Measurements from ENCODE around the gene PTBP2.

PTBP2 gene

DNA sequence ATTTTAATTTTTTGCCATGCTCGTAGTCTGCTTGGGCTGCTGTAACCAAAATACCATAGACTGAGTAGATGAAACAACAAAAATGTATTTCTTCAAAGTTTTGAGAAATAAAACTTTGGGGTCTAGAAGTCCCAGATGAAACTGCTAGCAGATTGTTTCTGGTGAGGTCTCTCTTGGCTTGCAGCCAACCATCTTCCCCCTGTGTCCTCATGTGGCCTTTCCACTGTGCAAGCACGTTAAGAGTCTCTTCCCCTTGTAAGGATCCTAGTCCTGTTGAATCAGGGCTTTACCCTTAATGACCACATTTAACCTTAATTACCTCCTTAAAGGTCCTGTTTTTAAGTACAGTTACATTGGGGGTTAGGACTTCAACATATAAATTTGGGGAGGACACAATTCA, 86.6 kb downstream of the PTBP2 start:
- TF ChIP-seq, protein P1, sequence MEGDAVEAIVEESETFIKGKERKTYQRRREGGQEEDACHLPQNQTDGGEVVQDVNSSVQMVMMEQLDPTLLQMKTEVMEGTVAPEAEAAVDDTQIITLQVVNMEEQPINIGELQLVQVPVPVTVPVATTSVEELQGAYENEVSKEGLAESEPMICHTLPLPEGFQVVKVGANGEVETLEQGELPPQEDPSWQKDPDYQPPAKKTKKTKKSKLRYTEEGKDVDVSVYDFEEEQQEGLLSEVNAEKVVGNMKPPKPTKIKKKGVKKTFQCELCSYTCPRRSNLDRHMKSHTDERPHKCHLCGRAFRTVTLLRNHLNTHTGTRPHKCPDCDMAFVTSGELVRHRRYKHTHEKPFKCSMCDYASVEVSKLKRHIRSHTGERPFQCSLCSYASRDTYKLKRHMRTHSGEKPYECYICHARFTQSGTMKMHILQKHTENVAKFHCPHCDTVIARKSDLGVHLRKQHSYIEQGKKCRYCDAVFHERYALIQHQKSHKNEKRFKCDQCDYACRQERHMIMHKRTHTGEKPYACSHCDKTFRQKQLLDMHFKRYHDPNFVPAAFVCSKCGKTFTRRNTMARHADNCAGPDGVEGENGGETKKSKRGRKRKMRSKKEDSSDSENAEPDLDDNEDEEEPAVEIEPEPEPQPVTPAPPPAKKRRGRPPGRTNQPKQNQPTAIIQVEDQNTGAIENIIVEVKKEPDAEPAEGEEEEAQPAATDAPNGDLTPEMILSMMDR (IDR thresholded peaks at IDR 0.05; ENCODE audit: low read depth, low read length, missing control alignments), result no peak

GRCh38 chr1:96815914-96816313, 94.3 kb downstream of the PTBP2 start:
- TF ChIP-seq, protein P1 (IDR thresholded peaks at IDR 0.05; ENCODE audit: low read depth, low read length, missing control alignments), result no peak
- H3K4me3 ChIP-seq (ENCODE audit: low read depth, low read length), result no peak overlapping the region
- DNase-seq (ENCODE audit: low read depth), result no peak

More for the DNA sequence above, 86.6 kb downstream of the PTBP2 start:
- no peak for DNase-seq (ENCODE audit: low read depth)
- H3K4me3 ChIP-seq (ENCODE audit: low read depth, low read length), result no peak overlapping the region

DNA sequence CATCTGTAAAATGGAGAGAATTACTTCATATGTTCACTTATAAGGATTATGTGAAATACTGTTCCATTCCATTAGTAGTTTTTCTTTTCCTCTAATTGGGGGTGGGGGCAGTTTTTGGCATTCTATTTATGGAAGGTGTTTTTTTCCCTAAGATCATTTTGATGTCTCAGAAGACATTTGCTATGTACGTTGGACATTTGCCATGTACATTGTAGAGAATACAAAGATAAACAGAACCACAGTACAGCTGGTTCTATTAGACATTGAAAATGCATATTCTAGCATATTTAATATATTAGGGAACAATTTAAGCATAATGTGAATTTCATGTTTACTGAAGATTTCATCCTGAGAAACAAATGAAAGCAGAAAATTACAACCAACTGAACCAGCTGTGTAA, 98.5 kb downstream of the PTBP2 start:
- H3K4me3 ChIP-seq (ENCODE audit: low read depth, low read length), result no peak overlapping the region
- TF ChIP-seq, protein P1 (IDR thresholded peaks at IDR 0.05; ENCODE audit: low read depth, low read length, missing control alignments), result no peak
- no peak for DNase-seq (ENCODE audit: low read depth)

- no peak overlapping the region for H3K4me3 ChIP-seq (ENCODE audit: low read depth, low read length)
- no peak for DNase-seq (ENCODE audit: low read depth)
- TF ChIP-seq, protein P1 (IDR thresholded peaks at IDR 0.05; ENCODE audit: low read depth, low read length, missing control alignments), result no peak
These were observed 99.1 kb downstream of the PTBP2 start for GRCh38 chr1:96820671-96821070.

DNA sequence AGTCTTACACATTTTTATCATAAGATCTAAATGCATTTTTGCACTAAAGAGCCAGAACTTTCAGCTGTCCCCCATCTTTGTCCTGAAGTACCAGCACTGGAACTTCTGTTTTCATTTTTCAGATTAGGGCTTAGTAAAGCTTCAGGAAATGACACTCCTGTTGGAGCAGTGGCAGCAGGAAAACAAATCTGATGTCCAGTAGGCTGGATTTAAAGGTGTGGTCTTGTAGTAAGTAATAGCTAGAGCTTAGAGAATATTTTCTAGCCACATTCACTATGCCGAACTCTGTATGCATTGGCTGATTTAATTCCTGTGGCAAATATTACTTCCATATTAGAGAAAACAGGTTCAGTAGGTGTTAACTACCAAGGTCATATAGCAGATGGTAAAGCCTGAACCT, 103.6 kb downstream of the PTBP2 start:
- no peak overlapping the region for H3K4me3 ChIP-seq (ENCODE audit: low read depth, low read length)
- TF ChIP-seq, protein P1 (IDR thresholded peaks at IDR 0.05; ENCODE audit: low read depth, low read length, missing control alignments), result no peak
- no peak for DNase-seq (ENCODE audit: low read depth)

GRCh38 chr1:96825950-96826576, 104.5 kb downstream of the PTBP2 start:
- TF ChIP-seq, protein P1 (IDR thresholded peaks at IDR 0.05; ENCODE audit: low read depth, low read length, missing control alignments), result no peak
- H3K4me3 ChIP-seq (ENCODE audit: low read depth, low read length), result no peak overlapping the region
- DNase-seq (ENCODE audit: low read depth), result no peak

DNA sequence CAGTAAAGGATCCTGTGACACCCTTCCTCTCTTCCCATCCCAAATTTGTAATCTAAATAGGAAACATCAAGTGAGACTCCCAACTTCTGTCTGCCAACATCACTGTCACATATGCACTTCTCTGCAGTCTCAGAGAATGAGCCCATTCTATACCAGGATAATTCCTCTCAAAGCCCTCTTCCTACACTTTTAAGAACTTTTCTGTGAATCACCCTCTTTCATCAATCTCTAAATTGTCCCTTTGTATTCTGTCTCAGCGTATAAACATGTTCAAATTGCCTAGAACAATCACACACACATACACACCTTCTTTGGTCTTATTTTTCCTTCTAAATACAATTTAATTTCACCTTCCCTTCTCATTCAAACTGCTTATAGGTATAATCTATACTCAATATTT, 111.8 kb downstream of the PTBP2 start:
- H3K4me3 ChIP-seq (ENCODE audit: low read depth, low read length), result no peak overlapping the region
- TF ChIP-seq, protein P1 (IDR thresholded peaks at IDR 0.05; ENCODE audit: low read depth, low read length, missing control alignments), result no peak
- DNase-seq (ENCODE audit: low read depth), result no peak

Data from GM12864 (cell line).